HG03139 (cell line): ENCODE results near the gene RNU6-1.

Experiments
- ATAC-seq: cut with Tn5 transposase; IDR thresholded peaks from one replicate; pipeline ENCODE4 v1.9.1; 2021; ENCODE audit not compliant: unreplicated experiment

RNU6-1 gene

DNA sequence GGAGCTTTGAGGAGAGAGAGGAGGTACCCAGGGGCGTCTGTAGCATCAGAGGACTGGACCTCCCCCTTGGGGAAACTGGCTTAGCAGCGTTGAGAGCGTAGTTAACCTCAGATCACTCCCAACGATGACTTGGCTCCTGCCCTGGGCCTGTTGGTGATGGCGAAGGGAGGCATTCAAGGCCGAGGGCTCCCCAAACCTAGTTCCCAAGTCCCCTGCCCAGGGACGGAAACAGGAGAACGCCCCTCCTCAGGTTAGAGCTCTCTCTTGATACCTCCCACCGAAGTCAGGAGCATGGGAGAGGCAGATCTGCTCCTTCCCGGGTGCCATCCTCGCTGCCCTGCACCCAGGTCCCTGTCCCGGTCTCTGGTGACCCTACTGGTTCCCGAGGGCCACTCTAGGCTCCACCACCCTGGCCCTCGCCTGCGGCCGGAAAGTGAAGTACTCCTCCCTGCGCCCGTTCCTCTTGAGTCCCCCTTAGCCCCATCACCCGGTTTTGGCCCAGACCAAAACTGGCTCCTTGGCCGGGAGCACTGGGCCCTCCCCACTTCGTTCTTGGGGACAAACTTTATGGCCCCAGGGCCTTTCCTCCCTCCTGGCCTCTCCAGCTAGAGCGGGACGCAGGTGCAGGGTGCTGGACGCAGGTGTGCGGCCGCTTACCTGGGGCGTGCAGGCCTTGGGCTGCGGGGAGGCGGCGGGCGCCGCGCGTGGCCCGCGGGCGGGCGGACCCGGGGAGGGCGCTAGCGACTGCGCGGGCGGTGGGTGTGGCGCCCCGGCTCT, 17.1 kb downstream of the RNU6-1 start:
- ATAC-seq = no peak

DNA sequence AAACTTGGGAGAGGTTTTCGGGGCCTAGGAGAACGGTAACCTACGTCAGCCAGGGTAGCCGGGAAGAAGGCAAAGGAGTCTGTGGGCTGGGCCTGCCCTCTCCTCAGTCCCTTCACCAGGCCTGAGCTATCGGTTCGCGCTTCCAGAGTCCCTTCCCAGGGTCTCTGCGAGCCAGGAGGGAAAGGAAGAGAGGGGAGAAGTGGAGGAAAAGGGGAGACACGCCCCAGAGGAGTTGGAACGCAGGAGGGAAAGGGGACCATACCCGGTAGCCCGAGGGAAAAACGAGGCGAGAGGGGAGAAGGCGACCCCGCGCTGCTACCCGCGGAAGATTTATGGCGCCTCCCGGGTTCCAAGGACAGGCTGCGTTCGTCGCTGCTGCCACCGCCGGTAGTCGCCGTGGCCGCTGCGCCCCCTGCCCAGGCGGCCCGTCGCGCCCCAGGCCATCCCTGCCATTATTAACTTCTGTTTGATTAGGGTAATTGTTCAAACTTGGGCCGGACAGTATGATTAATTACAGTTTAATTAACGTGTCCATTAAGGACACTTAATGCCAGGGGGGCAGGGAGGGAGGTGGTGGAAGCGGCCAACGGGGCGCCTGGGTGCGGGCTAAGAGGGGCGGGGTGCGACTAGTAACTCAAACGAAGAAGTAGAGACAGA, 17.9 kb downstream of the RNU6-1 start:
- no peak for ATAC-seq

DNA sequence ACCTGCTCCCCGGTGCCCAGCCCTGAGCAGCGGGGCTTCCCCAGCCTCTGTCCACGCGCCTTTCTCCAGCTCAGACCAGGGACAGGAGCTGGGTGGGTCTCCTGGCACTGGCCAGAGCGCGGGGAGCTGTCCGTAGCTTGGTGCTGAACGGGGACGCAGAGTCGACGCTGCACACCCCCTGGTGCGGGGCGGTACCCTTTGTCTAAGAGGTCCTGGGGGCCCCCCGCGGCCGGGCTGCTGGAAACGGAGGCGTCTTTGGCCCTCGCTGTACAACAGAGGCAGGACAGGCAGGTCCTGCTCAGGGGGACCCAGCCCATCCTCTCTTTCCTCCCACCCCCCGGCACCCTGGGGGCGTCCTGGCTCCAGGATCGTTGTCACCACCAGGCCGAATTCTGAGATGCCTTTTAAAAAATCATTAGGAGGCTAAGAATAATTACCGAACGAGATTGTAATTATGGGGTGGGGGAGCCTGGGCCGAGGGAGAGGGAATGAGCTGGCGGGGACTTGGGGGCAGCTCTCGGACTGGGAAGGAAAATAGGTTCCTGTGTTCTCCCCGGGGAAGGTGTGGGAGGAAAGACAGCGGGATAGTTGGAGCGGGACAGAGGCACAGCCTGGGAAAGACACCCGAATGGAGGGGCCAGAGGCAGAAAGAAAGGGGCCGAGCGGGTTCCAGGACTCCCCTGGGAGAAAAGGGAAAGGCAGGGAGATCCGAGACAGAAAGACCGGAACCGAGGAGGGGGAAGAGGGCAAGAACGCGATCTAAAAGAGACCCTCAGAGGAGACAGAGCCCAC, 18.7 kb downstream of the RNU6-1 start:
- no peak for ATAC-seq

DNA sequence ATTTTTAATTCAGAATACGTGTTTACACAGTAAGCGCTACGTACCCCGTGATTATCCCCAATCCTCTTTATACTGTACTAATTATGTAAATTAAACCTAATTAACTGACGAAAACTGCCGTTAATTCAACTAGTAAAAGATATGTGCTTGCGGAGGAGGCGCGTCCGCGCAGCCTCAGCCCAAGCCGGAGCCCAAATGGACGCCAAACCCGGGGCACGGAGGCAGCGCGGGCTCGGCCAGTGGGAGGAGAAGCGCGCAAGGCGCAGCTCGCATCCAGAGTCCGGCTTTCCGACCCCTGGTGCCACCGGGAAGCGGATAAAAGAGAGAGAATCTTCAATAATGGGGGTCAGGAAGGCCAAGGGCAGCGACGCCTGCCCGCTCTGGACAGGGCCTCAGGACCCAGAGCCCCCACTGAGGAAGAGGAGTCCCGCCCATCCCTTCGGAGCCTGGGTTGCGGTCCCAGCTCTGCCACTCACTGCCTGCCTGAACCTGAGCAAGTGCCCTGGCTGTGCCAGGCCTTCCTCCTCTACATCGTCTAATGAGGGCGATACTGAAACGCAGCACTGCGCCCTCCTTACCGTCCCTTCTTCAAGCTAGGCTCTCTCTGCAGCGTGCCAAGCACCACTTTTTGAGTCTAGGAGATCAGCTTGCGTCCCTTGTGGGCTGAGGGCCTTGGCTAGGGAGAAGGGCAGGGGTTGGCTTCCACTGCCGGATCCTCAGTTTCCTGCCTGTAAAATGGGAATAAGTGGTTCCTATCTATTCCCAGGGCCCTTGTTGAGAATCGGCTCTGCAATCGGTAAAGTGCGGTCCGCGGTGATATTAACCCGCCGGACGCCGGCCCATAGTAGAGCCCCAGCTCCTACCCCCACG, 19.5 kb downstream of the RNU6-1 start:
- no peak for ATAC-seq

DNA sequence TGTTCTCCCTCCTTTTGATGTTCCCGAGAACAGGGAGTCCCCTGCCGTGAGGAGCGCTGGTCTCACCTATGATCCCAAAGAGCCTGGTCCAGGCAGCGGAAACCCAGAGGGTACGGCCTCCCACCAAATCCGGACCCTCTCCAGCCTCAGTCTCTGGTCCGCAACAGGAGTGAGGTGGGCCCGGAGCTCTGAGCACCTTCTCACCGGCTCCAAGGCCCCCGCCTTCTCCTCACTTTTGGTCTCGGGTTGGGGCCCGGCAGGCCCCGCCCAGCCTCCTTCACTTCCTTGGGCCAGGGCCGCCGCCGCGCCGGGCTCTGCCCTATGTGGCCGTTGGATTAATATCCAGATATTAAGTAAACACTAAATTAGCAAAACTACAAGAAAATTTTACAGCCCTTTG, 20.2 kb downstream of the RNU6-1 start:
- no peak for ATAC-seq

DNA sequence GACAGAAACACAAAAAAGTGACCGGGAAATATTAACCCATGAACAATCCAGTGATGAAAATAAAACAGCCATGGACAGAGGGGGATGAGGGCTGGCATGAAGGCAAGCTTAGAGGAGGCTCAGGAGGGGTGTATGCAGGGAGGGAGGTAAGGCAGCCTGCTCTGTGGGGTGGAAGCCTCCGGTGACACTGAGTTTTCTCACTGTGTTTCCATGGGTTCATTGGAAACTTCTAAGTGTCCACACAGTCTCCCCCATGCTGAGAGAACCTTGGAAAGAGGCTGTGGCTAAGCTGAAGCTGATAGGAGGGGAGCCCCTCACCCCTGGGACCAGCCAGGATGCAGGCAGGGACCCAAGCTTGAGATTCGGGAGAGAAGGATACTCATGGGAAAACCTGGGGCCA, 21.4 kb downstream of the RNU6-1 start:
- no peak for ATAC-seq

DNA sequence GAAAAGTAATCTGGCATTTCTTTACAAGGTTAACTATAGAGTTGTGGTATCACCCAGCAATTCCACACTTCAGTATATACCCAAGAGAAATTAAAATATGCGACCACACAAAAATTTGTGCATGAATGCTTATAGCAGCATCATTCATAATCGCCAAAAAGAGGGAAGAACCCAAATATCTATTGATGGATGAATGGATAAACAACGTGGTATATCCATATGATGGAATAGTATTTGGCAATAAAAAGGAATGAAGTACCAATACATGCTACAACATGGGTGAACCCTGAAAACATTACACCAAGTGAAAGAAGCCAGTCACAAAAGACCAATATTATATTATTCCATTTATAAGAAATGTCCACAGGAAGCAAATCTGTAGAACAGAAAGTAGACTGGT, 23.2 kb downstream of the RNU6-1 start:
- ATAC-seq = no peak

DNA sequence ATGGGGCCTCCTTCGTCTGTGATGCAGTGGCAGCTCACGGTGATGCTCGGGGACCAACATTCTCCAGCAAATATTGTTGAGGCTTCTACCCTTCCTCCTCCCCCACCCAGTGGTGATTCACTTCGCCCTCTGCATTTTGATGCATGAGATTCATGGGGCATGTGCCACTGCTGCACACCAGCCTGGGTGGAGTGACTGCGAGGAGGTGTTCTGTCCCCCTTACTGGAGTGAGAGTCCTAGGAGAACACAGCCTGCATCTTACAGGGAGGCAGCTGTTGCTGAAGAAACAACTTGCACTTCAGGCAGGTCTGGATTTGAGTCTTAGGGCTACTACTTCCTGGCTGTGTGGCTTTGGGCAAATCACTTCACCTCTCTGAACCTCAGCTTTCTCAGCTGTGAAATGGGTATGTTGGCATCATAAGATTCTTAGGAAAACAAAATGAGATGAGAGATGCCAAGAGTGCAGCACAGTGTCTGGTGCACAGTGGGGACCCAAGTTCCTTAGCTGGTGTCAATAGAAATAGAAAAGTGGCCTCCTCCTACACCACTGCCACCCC, 24.7 kb downstream of the RNU6-1 start:
- no peak for ATAC-seq

DNA sequence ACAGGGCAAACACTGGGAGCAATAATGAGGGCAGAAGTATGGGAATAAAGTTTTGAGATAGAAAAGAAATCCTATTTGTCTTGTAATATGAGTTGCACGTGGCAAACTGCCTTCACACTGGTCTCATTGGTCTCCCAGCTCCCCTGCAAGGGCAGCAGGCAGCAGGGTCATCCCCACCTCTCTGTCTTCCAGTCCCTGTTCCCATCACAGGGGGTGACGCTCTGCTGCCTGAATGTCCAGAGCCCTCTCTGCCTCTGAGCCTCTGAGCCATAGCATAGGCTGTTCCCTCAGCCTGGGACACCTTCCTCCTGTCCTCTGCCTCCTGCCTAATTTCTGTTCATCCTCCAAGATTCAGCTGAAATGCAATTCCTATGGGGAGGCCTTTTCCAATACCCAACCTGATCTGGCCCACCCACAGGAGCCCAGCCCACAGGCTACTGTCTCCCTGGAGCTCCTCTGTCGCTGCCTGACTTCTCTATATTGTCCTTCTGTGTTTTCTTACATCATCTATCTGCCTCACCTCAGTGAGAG, 26.7 kb downstream of the RNU6-1 start:
- no peak for ATAC-seq

DNA sequence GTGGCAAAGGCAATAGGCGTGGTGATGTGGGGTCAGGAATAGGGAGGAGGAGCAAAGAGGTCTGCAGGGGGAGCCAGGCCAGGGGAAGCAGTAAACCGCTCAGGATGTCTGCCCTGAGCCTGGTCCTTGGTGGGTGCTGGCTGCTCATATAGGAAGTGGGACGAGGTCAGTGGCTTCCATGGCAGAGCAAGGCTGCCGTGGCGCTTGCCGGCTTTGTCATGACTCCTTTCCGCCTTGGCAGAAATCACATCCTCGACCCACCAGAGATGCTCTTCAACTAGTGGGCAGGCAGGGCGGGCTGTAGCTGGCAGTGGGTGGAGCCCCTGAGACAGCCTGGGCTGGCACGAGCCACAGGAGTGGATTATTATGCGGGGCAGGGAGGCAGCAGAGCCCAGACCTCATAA, 27.6 kb downstream of the RNU6-1 start:
- ATAC-seq = no peak

DNA sequence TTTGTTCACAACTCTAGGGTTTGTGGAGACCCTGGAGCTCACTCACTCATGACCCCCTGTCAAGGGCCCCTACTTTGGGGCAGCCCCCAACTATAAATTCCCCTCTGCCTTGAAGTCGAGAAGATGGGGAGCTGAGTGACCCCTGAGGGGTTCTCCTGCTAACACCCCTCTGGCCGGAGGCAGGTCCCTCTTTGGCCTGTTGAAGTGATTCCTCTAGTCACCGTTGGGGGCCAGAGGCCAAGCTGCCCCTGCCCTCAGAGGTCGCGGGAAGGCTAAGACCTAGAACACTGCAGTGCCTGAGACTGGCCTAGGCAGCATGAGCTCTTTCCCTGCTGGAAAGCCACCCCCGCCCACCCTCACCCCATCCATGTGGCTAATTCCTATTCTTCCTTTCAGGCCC, 30.0 kb downstream of the RNU6-1 start:
- no peak for ATAC-seq

DNA sequence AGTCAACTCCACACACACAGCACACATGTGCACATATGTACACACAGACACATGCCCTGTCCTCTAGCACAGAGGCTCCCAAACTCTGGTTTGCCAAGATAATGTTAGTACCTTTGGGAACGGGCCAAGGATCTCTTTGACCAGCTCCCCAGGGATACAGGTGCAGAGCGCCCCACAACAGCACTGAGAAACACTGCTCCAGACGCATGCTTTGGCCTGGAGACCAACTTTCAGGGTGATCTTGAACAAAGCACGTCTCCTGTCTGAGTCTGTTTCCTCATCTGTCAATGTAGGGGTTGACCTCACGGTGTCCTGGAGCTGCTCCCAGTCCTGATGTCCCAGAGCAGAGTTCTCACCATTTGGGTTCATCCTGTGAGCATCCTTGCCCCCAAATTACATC, 30.4 kb downstream of the RNU6-1 start:
- ATAC-seq = no peak

DNA sequence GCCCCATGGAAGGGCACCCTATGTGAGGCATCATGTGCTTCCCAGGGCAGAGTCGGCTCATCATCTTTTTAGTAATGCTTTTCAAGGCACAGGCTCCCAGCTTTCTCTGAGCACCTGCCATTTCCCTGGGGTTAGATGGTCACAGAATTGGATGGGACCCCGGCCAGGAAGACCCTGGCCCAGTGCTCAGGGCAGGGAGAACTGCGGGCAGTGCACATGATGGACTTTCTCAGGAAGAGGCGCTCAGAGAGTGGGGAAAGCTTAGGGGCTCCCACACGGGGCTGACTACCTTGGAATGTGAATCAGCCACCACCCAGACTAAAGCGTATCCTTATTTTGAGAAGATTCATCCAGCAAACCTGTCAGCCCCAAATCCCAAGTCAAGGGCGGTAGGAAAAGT, 31.0 kb downstream of the RNU6-1 start:
- no peak for ATAC-seq

DNA sequence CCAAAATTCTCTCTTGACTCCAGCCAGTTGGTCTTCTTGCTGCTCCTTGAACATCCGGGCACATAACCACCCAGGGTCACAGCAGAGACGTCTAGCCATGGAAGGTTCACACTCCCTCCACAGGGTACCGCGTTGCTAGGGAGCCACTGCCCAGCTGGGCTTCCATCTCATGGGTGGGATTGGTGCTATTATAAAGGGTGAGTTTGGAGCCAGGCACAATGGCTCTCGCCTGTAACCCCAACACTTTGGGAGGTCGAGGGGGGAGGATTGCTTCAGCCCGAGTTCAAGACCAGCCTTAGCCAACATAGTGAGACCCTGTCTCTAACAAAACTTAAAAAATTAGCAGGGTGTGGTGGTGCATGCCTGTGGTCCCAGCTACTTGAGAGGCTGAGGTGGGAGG, 32.0 kb downstream of the RNU6-1 start:
- no peak for ATAC-seq

DNA sequence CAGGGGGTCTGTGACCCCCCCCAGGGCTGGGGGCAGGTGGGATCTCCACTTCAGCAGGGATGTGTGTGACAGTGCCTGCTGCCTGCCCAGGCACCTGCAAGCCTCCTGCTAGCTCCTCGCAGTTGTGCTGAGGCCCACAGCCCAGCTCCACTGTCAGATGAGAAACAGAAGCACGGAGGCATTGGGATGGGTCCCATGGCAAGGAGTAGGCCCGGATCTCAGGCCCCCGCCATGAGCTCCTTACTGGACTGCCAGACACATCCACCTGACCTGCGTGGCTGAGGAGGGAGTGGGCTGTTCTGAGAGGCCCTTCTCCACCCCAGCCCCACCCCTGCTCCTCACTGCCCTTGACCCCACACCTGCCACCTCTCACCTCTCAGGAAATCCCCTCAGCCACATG, 32.7 kb downstream of the RNU6-1 start:
- no peak for ATAC-seq

DNA sequence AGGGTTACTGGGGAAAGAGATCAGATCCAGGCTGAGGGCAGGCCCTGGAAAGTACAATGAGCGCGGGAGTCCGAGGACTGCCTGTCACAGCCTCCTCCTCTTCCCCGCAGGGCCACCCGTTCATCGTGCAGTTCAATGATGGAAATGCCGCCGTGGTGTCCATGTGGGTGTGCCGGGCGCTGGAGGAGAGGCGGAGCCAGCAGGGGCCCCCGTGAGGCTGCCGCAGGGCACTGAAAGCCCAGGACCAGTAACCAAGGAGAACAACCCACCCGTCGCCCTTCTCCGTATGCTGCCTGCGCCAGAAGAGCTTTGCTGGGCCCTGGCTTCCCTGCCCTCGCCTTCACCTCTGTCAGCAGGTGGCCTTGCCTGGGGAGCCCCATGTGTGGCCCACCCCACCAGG, 33.3 kb downstream of the RNU6-1 start:
- no peak for ATAC-seq

DNA sequence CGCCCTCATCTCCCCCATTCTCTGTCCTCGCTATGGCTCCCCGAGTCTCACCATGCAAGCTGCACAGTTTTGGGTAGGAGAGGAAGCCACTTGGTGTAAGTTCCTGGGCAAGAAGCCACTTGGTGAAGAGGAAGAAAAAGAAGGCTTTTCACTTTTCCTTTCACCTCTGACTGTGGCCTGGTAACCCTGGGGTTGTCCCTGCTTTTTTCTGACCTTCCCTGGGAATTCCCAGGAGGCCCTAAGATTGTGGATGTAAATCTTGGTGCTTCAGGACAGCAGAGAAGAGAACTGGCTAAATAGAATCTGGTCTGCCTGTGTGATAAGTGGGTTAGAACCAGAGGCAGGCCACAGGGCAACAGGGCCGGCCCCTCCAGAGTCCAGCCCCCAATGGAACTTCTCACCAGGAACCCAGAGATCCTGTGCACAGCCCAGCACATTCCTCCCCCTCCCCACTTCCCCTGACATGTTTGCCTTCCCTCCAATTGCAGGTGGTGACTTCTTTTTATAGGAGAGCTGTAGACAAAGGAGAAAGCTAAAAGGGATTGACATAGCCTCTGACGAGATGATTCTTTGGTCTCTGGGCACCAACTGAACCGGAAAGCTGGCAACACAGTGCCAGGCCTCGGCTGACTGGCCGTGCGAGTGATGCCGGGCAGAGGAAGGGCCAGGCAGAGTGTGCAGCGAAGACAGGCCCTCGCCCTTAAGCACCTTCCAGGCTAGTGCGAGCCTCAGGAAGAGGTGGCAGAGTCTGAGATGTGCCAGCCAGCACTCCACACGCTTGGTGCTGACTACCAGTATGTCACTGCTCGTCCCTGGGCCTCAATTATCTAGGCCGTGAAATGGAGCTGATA, 34.0 kb downstream of the RNU6-1 start:
- ATAC-seq = no peak

DNA sequence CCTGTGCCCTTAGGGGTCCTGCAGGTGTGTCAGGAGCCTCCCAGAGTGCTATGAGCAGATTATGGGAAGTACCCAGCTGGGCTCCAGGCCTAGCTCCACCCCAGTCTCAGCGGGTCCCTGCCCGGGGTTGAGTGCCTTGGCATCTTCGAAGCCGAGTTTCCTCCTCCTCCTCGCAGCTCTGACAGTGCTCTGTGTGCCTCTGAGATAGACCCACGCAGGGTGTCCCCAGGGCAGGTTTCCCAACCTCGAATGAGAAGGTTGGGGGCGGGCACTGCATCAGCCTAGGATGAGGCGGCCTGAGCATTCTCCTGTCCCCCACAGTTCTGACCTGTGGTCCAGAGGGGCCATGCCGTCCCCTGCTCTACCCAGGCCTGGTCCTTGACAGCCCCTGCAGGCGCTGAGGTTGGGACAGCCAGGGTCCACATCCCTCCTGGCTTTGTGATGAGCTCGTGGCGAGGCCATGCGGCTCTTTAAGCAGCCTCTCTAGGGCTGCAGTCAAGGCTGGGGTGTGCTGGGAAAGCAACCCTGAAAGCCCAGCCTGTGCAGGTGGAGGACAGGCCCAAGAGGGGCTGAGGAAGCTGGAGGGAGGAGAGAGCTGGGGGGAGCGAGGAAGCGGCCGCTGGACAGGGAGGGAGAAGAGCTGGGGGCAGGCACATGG, 34.7 kb downstream of the RNU6-1 start:
- no peak for ATAC-seq
